HEK293T (cell line): ENCODE measurements around the gene ANGPTL7.

Source experiments
- ARNT ChIP-seq: fragments of 450-650 bp; IDR thresholded peaks from 2 replicates; pipeline ENCODE4 v1.6.1; 2017; ENCODE audit warnings: mild to moderate bottlenecking
- BHLHE40 ChIP-seq: fragments of 450-650 bp; IDR thresholded peaks from 2 replicates; pipeline ENCODE4 v1.6.1; 2016; ENCODE audit warnings: mild to moderate bottlenecking, moderate library complexity, borderline replicate concordance
- ELF4 ChIP-seq: fragments of 450-650 bp; IDR thresholded peaks from 2 replicates; pipeline ENCODE4 v1.6.1; 2017; ENCODE audit warnings: antibody characterized with exemption
- FOXA1 ChIP-seq: fragments of 450-650 bp; IDR thresholded peaks from 2 replicates; pipeline ENCODE4 v1.6.1; 2016; ENCODE audit warnings: mild to moderate bottlenecking
- FOXK2 ChIP-seq: fragments of 450-650 bp; IDR thresholded peaks from 2 replicates; pipeline ENCODE4 v1.6.1; 2016; ENCODE audit warnings: mild to moderate bottlenecking
- FOXM1 ChIP-seq: fragments of 450-650 bp; IDR thresholded peaks from 2 replicates; pipeline ENCODE4 v1.6.1; 2017; ENCODE audit warnings: mild to moderate bottlenecking, borderline replicate concordance
- HDGF ChIP-seq: fragments of 450-650 bp; IDR thresholded peaks from 2 replicates; pipeline ENCODE4 v1.6.1; 2017; ENCODE audit warnings: antibody characterized with exemption, borderline replicate concordance
- LEF1 ChIP-seq: fragments of 450-650 bp; IDR thresholded peaks from 2 replicates; pipeline ENCODE4 v1.6.1; 2017; ENCODE audit warnings: mild to moderate bottlenecking, borderline replicate concordance
- NFRKB ChIP-seq: fragments of 450-650 bp; IDR thresholded peaks from 2 replicates; pipeline ENCODE4 v1.6.1; 2016; ENCODE audit warnings: mild to moderate bottlenecking, moderate library complexity
- PKNOX1 ChIP-seq: fragments of 450-650 bp; IDR thresholded peaks from 2 replicates; pipeline ENCODE4 v1.6.1; 2016
- SP1 ChIP-seq: fragments of 450-650 bp; IDR thresholded peaks from 2 replicates; pipeline ENCODE4 v1.6.1; 2017
- SUZ12 ChIP-seq: fragments of 450-650 bp; IDR thresholded peaks from 2 replicates; pipeline ENCODE4 v1.6.1; 2016; ENCODE audit warnings: mild to moderate bottlenecking
- TARDBP ChIP-seq: fragments of 450-650 bp; IDR thresholded peaks from 2 replicates; pipeline ENCODE4 v1.6.1; 2016

DNA sequence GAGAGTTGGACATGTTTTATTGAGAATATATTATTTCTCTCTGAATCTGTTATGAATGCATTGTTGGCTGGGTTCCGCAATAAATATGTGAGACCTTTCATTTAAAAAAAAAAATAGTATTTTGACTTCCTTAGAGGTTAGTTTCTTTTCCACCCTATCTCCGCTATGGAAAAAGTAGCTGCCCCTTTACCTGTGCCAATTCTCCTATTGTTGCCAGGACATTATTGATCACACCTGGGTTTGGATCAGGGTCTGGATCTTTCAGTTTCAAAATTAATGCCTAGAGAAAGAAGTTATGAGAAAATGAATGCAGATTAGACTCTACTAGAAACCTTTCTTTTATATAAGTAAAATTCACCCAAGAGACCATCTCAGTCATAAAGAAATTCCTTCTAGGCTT is 44.1 kb downstream of the ANGPTL7 start:
- TF ChIP-seq SUZ12 (no peak), FOXA1 (no peak), HDGF (no peak), LEF1 (no peak), ARNT (no peak), SP1 (no peak), ELF4 (no peak), TARDBP (no peak), FOXM1 (no peak), NFRKB (no peak), FOXK2 (no peak), PKNOX1 (no peak), BHLHE40 (no peak)
